WTC11 (cell line): Measurements from ENCODE around the gene CDKN2AIP. TPM values are rescaled to one million over a fixed set of nuclear protein-coding genes. Genes with fewer than 3 reads are reported as not detected.

Experiments
- ATAC-seq: fragments of 200-7000 bp; cut with Tn5 transposase; 2 replicates; pipeline ENCODE4 v1.10.0; 2021; ENCODE audit warnings: mild to moderate bottlenecking, moderate library complexity
- CTCF ChIA-PET: fragments of 300-600 bp; sonication (Branson Sonifier 250); formaldehyde crosslinking; loops from one replicate; lab custom pipeline; 2021; ENCODE audit warnings: antibody characterized with exemption; lab: Charles Lee
- POLR2A ChIA-PET: fragments of 350-600 bp; sonication (Branson Sonifier 250); formaldehyde crosslinking; loops from one replicate; lab custom pipeline; 2021; ENCODE audit warnings: antibody characterized with exemption; lab: Charles Lee
- DNase-seq: peaks from one replicate; pipeline ENCODE4 v3.0.0; 2021; ENCODE audit warnings: low spot score
- H3K27ac Mint-ChIP-seq: 2 replicates; pipeline ENCODE4 v1.8.0; 2021; ENCODE audit warnings: mixed read lengths
- H3K27me3 Mint-ChIP-seq: 2 replicates; pipeline ENCODE4 v1.8.0; 2021; ENCODE audit warnings: low read depth, mild to moderate bottlenecking, moderate library complexity, mixed read lengths
- H3K36me3 Mint-ChIP-seq: 2 replicates; pipeline ENCODE4 v1.8.0; 2021; ENCODE audit warnings: mixed read lengths
- H3K4me1 Mint-ChIP-seq: 2 replicates; pipeline ENCODE4 v1.8.0; 2022; ENCODE audit warnings: mixed read lengths
- H3K4me3 Mint-ChIP-seq: 2 replicates; pipeline ENCODE4 v1.8.0; 2021; ENCODE audit warnings: mild to moderate bottlenecking, moderate library complexity, mixed read lengths
- H3K9me3 Mint-ChIP-seq: 2 replicates; pipeline ENCODE4 v1.8.0; 2021; ENCODE audit warnings: mixed read lengths
- ATF1 ChIP-seq: sonication (generic); formaldehyde crosslinking; IDR thresholded peaks from 2 replicates; pipeline ENCODE4 v1.8.1; 2023; ENCODE audit warnings: mild to moderate bottlenecking, moderate library complexity, missing genetic modification reagents
- CREB1 ChIP-seq: sonication (generic); formaldehyde crosslinking; IDR thresholded peaks from 2 replicates; pipeline ENCODE4 v1.8.0; 2023; ENCODE audit warnings: mild to moderate bottlenecking, missing genetic modification reagents
- CREM ChIP-seq: sonication (generic); formaldehyde crosslinking; IDR thresholded peaks from 2 replicates; pipeline ENCODE4 v1.8.1; 2022; ENCODE audit warnings: mild to moderate bottlenecking, missing genetic modification reagents, moderate library complexity
- ESRRA ChIP-seq: sonication (generic); formaldehyde crosslinking; IDR thresholded peaks from 2 replicates; pipeline ENCODE4 v1.8.1; 2022; ENCODE audit warnings: mild to moderate bottlenecking, missing genetic modification reagents, borderline replicate concordance
- ETV6 ChIP-seq: sonication (generic); formaldehyde crosslinking; IDR thresholded peaks from 2 replicates; pipeline ENCODE4 v1.8.1; 2022; ENCODE audit warnings: mild to moderate bottlenecking, missing genetic modification reagents
- IRF2 ChIP-seq: sonication (generic); formaldehyde crosslinking; IDR thresholded peaks from 2 replicates; pipeline ENCODE4 v1.8.0; 2022; ENCODE audit warnings: low read depth, missing genetic modification reagents, borderline replicate concordance
- OVOL2 ChIP-seq: fragments of 250-450 bp; sonication (Bioruptor Pico); IDR thresholded peaks from 2 replicates; pipeline ENCODE4 v1.9.0; 2021; ENCODE audit warnings: mild to moderate bottlenecking, borderline replicate concordance
- TEAD4 ChIP-seq: sonication (generic); formaldehyde crosslinking; IDR thresholded peaks from 2 replicates; pipeline ENCODE4 v1.8.0; 2022; ENCODE audit warnings: mild to moderate bottlenecking, missing genetic modification reagents
- TP53 ChIP-seq: sonication (generic); formaldehyde crosslinking; IDR thresholded peaks from 2 replicates; pipeline ENCODE4 v1.8.1; 2023; ENCODE audit warnings: mild to moderate bottlenecking, missing genetic modification reagents
- ZNF317 ChIP-seq: sonication (generic); formaldehyde crosslinking; IDR thresholded peaks from 2 replicates; pipeline ENCODE4 v1.8.1; 2023; ENCODE audit warnings: low read depth, mild to moderate bottlenecking, moderate library complexity, missing genetic modification reagents, borderline replicate concordance
- total RNA-seq: library from RNA; stranded (reverse); gene quantifications from 3 replicates; pipeline ENCODE4 v1.2.3, GENCODE V29; 2021
- TF ChIP-seq, protein P1 (sequence below): sonication (generic); formaldehyde crosslinking; IDR thresholded peaks from 2 replicates; pipeline ENCODE4 v1.8.1; 2022; ENCODE audit warnings: mild to moderate bottlenecking, missing genetic modification reagents, moderate library complexity, borderline replicate concordance
- TF ChIP-seq, protein P2 (sequence below): sonication (generic); formaldehyde crosslinking; IDR thresholded peaks from 2 replicates; pipeline ENCODE4 v1.8.0; 2022; ENCODE audit warnings: mild to moderate bottlenecking, missing genetic modification reagents
- TF ChIP-seq, protein P3 (sequence below): fragments of 250-450 bp; sonication (Bioruptor Pico); IDR thresholded peaks from 2 replicates; pipeline ENCODE4 v1.9.0; 2021; ENCODE audit warnings: mild to moderate bottlenecking
- TF ChIP-seq, protein P4 (sequence below): sonication (generic); formaldehyde crosslinking; IDR thresholded peaks from 2 replicates; pipeline ENCODE4 v1.8.0; 2022; ENCODE audit warnings: missing genetic modification reagents
- TF ChIP-seq, protein P5 (sequence below): sonication (generic); formaldehyde crosslinking; IDR thresholded peaks from 2 replicates; pipeline ENCODE4 v1.8.1; 2023; ENCODE audit warnings: mild to moderate bottlenecking, missing genetic modification reagents, borderline replicate concordance
- TF ChIP-seq, protein P6 (sequence below): sonication (generic); formaldehyde crosslinking; IDR thresholded peaks from 2 replicates; pipeline ENCODE4 v1.8.1; 2022; ENCODE audit warnings: low read depth, missing genetic modification reagents, borderline replicate concordance
- TF ChIP-seq, protein P7 (sequence below): sonication (generic); formaldehyde crosslinking; IDR thresholded peaks from 2 replicates; pipeline ENCODE4 v1.8.0; 2022; ENCODE audit warnings: mild to moderate bottlenecking, missing genetic modification reagents
- TF ChIP-seq, protein P8 (sequence below): sonication (generic); formaldehyde crosslinking; IDR thresholded peaks from 2 replicates; pipeline ENCODE4 v1.8.0; 2023; ENCODE audit warnings: missing genetic modification reagents, mild to moderate bottlenecking, borderline replicate concordance

CDKN2AIP gene
- total RNA-seq, 1 experiment from 2014 or later: 13.7 TPM

DNA sequence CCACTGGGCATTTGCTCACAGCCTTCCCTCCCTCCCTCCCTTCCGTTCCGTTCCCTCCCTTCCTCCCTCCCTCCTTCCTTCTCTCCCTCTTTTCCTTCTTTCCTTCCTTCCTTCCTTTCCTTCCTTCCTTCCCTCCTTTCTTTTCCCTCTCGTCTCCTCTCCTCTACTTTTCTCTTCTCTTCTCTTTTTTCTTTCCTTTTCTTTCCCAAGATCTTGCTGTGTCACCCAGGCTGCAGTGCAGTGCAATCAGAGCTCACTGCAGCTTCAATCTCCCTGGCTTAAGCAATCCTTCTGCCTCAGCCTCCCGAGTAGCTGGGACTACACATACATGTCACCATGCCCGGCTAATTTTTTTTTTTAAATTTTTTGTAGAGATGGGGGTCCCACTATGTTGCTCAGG, 33.7 kb downstream of the CDKN2AIP start:
- no peaks in the 10 kb centered on the region for H3K27me3 Mint-ChIP-seq
- peaks cover 12% of the 10 kb centered on the region for H3K9me3 Mint-ChIP-seq
- no peak for DNase-seq
- CTCF ChIA-PET: interaction anchor here (1.5 kb wide), 2 partner anchors 71 to 125 kb away, joined by 4 read pairs; no protein-coding TSS in a partner anchor
- TF ChIP-seq, protein P1, sequence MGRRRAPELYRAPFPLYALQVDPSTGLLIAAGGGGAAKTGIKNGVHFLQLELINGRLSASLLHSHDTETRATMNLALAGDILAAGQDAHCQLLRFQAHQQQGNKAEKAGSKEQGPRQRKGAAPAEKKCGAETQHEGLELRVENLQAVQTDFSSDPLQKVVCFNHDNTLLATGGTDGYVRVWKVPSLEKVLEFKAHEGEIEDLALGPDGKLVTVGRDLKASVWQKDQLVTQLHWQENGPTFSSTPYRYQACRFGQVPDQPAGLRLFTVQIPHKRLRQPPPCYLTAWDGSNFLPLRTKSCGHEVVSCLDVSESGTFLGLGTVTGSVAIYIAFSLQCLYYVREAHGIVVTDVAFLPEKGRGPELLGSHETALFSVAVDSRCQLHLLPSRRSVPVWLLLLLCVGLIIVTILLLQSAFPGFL: no peak
- TF ChIP-seq, protein P2, sequence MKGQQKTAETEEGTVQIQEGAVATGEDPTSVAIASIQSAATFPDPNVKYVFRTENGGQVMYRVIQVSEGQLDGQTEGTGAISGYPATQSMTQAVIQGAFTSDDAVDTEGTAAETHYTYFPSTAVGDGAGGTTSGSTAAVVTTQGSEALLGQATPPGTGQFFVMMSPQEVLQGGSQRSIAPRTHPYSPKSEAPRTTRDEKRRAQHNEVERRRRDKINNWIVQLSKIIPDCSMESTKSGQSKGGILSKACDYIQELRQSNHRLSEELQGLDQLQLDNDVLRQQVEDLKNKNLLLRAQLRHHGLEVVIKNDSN (CRISPR knock-in tag): no peak
- no peak for TF ChIP-seq ZNF317 (CRISPR knock-in tag)
- TF ChIP-seq CREB1 (CRISPR knock-in tag): no peak
- TF ChIP-seq, protein P3, sequence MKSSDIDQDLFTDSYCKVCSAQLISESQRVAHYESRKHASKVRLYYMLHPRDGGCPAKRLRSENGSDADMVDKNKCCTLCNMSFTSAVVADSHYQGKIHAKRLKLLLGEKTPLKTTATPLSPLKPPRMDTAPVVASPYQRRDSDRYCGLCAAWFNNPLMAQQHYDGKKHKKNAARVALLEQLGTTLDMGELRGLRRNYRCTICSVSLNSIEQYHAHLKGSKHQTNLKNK (CRISPR knock-in tag): no peak
- TF ChIP-seq OVOL2: no peak
- TF ChIP-seq, protein P4, sequence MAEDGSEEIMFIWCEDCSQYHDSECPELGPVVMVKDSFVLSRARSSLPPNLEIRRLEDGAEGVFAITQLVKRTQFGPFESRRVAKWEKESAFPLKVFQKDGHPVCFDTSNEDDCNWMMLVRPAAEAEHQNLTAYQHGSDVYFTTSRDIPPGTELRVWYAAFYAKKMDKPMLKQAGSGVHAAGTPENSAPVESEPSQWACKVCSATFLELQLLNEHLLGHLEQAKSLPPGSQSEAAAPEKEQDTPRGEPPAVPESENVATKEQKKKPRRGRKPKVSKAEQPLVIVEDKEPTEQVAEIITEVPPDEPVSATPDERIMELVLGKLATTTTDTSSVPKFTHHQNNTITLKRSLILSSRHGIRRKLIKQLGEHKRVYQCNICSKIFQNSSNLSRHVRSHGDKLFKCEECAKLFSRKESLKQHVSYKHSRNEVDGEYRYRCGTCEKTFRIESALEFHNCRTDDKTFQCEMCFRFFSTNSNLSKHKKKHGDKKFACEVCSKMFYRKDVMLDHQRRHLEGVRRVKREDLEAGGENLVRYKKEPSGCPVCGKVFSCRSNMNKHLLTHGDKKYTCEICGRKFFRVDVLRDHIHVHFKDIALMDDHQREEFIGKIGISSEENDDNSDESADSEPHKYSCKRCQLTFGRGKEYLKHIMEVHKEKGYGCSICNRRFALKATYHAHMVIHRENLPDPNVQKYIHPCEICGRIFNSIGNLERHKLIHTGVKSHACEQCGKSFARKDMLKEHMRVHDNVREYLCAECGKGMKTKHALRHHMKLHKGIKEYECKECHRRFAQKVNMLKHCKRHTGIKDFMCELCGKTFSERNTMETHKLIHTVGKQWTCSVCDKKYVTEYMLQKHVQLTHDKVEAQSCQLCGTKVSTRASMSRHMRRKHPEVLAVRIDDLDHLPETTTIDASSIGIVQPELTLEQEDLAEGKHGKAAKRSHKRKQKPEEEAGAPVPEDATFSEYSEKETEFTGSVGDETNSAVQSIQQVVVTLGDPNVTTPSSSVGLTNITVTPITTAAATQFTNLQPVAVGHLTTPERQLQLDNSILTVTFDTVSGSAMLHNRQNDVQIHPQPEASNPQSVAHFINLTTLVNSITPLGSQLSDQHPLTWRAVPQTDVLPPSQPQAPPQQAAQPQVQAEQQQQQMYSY (CRISPR knock-in tag): no peak
- TF ChIP-seq, protein P5, sequence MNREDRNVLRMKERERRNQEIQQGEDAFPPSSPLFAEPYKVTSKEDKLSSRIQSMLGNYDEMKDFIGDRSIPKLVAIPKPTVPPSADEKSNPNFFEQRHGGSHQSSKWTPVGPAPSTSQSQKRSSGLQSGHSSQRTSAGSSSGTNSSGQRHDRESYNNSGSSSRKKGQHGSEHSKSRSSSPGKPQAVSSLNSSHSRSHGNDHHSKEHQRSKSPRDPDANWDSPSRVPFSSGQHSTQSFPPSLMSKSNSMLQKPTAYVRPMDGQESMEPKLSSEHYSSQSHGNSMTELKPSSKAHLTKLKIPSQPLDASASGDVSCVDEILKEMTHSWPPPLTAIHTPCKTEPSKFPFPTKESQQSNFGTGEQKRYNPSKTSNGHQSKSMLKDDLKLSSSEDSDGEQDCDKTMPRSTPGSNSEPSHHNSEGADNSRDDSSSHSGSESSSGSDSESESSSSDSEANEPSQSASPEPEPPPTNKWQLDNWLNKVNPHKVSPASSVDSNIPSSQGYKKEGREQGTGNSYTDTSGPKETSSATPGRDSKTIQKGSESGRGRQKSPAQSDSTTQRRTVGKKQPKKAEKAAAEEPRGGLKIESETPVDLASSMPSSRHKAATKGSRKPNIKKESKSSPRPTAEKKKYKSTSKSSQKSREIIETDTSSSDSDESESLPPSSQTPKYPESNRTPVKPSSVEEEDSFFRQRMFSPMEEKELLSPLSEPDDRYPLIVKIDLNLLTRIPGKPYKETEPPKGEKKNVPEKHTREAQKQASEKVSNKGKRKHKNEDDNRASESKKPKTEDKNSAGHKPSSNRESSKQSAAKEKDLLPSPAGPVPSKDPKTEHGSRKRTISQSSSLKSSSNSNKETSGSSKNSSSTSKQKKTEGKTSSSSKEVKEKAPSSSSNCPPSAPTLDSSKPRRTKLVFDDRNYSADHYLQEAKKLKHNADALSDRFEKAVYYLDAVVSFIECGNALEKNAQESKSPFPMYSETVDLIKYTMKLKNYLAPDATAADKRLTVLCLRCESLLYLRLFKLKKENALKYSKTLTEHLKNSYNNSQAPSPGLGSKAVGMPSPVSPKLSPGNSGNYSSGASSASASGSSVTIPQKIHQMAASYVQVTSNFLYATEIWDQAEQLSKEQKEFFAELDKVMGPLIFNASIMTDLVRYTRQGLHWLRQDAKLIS (CRISPR knock-in tag): no peak
- no peak for TF ChIP-seq IRF2
- TF ChIP-seq TP53 (CRISPR knock-in tag): no peak
- no peak for TF ChIP-seq TEAD4 (CRISPR knock-in tag)
- TF ChIP-seq, protein P6, sequence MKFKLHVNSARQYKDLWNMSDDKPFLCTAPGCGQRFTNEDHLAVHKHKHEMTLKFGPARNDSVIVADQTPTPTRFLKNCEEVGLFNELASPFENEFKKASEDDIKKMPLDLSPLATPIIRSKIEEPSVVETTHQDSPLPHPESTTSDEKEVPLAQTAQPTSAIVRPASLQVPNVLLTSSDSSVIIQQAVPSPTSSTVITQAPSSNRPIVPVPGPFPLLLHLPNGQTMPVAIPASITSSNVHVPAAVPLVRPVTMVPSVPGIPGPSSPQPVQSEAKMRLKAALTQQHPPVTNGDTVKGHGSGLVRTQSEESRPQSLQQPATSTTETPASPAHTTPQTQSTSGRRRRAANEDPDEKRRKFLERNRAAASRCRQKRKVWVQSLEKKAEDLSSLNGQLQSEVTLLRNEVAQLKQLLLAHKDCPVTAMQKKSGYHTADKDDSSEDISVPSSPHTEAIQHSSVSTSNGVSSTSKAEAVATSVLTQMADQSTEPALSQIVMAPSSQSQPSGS (CRISPR knock-in tag): no peak
- TF ChIP-seq ETV6: no peak
- TF ChIP-seq, protein P7, sequence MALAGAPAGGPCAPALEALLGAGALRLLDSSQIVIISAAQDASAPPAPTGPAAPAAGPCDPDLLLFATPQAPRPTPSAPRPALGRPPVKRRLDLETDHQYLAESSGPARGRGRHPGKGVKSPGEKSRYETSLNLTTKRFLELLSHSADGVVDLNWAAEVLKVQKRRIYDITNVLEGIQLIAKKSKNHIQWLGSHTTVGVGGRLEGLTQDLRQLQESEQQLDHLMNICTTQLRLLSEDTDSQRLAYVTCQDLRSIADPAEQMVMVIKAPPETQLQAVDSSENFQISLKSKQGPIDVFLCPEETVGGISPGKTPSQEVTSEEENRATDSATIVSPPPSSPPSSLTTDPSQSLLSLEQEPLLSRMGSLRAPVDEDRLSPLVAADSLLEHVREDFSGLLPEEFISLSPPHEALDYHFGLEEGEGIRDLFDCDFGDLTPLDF: no peak
- no peak for TF ChIP-seq ATF1 (CRISPR knock-in tag)
- TF ChIP-seq, protein P8, sequence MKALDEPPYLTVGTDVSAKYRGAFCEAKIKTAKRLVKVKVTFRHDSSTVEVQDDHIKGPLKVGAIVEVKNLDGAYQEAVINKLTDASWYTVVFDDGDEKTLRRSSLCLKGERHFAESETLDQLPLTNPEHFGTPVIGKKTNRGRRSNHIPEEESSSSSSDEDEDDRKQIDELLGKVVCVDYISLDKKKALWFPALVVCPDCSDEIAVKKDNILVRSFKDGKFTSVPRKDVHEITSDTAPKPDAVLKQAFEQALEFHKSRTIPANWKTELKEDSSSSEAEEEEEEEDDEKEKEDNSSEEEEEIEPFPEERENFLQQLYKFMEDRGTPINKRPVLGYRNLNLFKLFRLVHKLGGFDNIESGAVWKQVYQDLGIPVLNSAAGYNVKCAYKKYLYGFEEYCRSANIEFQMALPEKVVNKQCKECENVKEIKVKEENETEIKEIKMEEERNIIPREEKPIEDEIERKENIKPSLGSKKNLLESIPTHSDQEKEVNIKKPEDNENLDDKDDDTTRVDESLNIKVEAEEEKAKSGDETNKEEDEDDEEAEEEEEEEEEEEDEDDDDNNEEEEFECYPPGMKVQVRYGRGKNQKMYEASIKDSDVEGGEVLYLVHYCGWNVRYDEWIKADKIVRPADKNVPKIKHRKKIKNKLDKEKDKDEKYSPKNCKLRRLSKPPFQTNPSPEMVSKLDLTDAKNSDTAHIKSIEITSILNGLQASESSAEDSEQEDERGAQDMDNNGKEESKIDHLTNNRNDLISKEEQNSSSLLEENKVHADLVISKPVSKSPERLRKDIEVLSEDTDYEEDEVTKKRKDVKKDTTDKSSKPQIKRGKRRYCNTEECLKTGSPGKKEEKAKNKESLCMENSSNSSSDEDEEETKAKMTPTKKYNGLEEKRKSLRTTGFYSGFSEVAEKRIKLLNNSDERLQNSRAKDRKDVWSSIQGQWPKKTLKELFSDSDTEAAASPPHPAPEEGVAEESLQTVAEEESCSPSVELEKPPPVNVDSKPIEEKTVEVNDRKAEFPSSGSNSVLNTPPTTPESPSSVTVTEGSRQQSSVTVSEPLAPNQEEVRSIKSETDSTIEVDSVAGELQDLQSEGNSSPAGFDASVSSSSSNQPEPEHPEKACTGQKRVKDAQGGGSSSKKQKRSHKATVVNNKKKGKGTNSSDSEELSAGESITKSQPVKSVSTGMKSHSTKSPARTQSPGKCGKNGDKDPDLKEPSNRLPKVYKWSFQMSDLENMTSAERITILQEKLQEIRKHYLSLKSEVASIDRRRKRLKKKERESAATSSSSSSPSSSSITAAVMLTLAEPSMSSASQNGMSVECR (CRISPR knock-in tag): no peak
- no peak for TF ChIP-seq CREM (CRISPR knock-in tag)
- TF ChIP-seq ESRRA (CRISPR knock-in tag): no peak
- H3K4me3 Mint-ChIP-seq: no peak overlapping the region
- POLR2A ChIA-PET: no interaction called here
- H3K4me1 Mint-ChIP-seq: peaks cover under 1% of the 10 kb centered on the region; the same call in 1 of the 2 replicates
- no peak for ATAC-seq
- H3K27ac Mint-ChIP-seq: no peak overlapping the region
- H3K36me3 Mint-ChIP-seq: peaks cover 12% of the 10 kb centered on the region
